Measurements from ENCODE around the gene MRTFB.

The MRTFB gene

GRCh38 chr16:14315683-14316320 lies 244.7 kb downstream of the MRTFB start:
- no peak for DNase-seq
